Measurements from ENCODE around the gene SLBP. TPM values are rescaled to one million over a fixed set of nuclear protein-coding genes. Genes with fewer than 3 reads are reported as not detected.

SLBP gene
- total and polyA plus RNA-seq, 2 of the 8 experiments (the other 6 are each of a cell fraction or from before 2014, with no cell fraction given): 44.1 to 49.0 TPM

DNA sequence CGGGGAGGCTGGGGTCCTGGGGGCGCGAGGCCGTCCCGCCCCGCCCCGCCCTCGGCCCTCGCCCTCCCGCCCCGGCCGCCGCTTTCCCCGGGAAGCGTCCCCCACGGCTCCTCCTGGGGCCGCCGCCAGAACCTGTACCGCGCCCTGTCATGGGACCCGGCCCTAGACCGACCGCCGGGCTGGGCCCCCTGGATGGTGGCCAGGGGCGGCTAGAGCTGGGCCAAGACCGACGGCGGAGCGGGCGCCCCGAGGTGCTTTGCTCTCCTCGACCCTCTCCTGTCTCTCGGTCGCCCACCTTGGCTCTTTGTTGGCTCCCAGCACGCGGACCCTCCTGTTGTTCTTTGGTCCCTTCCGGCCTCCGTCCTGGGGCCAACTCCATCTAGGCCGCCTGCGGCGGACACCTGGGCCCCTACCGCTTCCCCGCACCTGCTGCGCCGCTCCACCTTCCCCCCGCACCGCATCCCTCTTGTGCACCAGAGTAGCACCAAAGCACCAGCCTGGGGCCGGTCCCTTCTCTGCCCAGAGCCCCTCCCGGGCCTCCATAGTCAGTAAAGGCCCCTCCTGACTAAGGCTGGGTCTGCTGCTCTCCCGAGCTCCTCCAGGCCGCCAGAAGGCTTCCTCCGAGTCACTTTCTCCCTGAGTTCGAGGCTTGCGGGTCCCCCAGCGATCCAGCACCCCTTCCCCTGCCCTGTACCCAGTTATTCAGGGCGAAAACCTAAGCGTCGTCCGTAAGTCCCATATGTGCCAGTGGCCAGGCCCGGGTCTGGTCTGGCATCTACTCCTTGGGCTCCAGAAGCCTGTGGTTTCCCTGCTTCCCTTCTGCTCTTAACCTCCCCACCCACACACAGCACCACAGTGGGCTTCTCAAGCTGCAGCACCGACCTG lies 9.8 kb upstream of the SLBP start (continued):
- TF ChIP-seq RNF2 (IDR thresholded peaks at IDR 0.05; ENCODE audit: borderline replicate concordance, low read depth, low read length, missing control alignments, poor library complexity, severe bottlenecking) (no peak), YY1 (IDR thresholded peaks at IDR 0.05; ENCODE audit: low read depth, low read length) (no peak), CBX5 (IDR thresholded peaks at IDR 0.05; ENCODE audit: low read depth, low read length) (no peak), SIX5 (IDR thresholded peaks at IDR 0.05; ENCODE audit: low read depth, low read length) (no peak), CHD1 (IDR thresholded peaks at IDR 0.05; ENCODE audit: low read depth, low read length) (no peak), CTBP2 (IDR thresholded peaks at IDR 0.05; ENCODE audit: borderline replicate concordance, insufficient read depth, insufficient read length, low read length) (no peak), TCF12 (IDR thresholded peaks at IDR 0.05; ENCODE audit: low read depth, low read length) (no peak), NRF1 (IDR thresholded peaks at IDR 0.05; ENCODE audit: low read depth, low read length) (no peak), SP4 (IDR thresholded peaks at IDR 0.05; ENCODE audit: low read length) (no peak)
- TF ChIP-seq, protein P1, sequence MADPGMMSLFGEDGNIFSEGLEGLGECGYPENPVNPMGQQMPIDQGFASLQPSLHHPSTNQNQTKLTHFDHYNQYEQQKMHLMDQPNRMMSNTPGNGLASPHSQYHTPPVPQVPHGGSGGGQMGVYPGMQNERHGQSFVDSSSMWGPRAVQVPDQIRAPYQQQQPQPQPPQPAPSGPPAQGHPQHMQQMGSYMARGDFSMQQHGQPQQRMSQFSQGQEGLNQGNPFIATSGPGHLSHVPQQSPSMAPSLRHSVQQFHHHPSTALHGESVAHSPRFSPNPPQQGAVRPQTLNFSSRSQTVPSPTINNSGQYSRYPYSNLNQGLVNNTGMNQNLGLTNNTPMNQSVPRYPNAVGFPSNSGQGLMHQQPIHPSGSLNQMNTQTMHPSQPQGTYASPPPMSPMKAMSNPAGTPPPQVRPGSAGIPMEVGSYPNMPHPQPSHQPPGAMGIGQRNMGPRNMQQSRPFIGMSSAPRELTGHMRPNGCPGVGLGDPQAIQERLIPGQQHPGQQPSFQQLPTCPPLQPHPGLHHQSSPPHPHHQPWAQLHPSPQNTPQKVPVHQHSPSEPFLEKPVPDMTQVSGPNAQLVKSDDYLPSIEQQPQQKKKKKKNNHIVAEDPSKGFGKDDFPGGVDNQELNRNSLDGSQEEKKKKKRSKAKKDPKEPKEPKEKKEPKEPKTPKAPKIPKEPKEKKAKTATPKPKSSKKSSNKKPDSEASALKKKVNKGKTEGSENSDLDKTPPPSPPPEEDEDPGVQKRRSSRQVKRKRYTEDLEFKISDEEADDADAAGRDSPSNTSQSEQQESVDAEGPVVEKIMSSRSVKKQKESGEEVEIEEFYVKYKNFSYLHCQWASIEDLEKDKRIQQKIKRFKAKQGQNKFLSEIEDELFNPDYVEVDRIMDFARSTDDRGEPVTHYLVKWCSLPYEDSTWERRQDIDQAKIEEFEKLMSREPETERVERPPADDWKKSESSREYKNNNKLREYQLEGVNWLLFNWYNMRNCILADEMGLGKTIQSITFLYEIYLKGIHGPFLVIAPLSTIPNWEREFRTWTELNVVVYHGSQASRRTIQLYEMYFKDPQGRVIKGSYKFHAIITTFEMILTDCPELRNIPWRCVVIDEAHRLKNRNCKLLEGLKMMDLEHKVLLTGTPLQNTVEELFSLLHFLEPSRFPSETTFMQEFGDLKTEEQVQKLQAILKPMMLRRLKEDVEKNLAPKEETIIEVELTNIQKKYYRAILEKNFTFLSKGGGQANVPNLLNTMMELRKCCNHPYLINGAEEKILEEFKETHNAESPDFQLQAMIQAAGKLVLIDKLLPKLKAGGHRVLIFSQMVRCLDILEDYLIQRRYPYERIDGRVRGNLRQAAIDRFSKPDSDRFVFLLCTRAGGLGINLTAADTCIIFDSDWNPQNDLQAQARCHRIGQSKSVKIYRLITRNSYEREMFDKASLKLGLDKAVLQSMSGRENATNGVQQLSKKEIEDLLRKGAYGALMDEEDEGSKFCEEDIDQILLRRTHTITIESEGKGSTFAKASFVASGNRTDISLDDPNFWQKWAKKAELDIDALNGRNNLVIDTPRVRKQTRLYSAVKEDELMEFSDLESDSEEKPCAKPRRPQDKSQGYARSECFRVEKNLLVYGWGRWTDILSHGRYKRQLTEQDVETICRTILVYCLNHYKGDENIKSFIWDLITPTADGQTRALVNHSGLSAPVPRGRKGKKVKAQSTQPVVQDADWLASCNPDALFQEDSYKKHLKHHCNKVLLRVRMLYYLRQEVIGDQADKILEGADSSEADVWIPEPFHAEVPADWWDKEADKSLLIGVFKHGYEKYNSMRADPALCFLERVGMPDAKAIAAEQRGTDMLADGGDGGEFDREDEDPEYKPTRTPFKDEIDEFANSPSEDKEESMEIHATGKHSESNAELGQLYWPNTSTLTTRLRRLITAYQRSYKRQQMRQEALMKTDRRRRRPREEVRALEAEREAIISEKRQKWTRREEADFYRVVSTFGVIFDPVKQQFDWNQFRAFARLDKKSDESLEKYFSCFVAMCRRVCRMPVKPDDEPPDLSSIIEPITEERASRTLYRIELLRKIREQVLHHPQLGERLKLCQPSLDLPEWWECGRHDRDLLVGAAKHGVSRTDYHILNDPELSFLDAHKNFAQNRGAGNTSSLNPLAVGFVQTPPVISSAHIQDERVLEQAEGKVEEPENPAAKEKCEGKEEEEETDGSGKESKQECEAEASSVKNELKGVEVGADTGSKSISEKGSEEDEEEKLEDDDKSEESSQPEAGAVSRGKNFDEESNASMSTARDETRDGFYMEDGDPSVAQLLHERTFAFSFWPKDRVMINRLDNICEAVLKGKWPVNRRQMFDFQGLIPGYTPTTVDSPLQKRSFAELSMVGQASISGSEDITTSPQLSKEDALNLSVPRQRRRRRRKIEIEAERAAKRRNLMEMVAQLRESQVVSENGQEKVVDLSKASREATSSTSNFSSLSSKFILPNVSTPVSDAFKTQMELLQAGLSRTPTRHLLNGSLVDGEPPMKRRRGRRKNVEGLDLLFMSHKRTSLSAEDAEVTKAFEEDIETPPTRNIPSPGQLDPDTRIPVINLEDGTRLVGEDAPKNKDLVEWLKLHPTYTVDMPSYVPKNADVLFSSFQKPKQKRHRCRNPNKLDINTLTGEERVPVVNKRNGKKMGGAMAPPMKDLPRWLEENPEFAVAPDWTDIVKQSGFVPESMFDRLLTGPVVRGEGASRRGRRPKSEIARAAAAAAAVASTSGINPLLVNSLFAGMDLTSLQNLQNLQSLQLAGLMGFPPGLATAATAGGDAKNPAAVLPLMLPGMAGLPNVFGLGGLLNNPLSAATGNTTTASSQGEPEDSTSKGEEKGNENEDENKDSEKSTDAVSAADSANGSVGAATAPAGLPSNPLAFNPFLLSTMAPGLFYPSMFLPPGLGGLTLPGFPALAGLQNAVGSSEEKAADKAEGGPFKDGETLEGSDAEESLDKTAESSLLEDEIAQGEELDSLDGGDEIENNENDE (IDR thresholded peaks at IDR 0.05; ENCODE audit: insufficient replicate concordance, low read length): no peak

Measured in H1 (cell line).